ENCODE data around the gene CCDC127.

- TF ChIP-seq, protein P1, sequence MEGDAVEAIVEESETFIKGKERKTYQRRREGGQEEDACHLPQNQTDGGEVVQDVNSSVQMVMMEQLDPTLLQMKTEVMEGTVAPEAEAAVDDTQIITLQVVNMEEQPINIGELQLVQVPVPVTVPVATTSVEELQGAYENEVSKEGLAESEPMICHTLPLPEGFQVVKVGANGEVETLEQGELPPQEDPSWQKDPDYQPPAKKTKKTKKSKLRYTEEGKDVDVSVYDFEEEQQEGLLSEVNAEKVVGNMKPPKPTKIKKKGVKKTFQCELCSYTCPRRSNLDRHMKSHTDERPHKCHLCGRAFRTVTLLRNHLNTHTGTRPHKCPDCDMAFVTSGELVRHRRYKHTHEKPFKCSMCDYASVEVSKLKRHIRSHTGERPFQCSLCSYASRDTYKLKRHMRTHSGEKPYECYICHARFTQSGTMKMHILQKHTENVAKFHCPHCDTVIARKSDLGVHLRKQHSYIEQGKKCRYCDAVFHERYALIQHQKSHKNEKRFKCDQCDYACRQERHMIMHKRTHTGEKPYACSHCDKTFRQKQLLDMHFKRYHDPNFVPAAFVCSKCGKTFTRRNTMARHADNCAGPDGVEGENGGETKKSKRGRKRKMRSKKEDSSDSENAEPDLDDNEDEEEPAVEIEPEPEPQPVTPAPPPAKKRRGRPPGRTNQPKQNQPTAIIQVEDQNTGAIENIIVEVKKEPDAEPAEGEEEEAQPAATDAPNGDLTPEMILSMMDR (IDR thresholded peaks at IDR 0.05): no peak
- TF ChIP-seq POLR2A (IDR thresholded peaks at IDR 0.05): no peak
Observed at GRCh38 chr5:219460-219863, 1.5 kb upstream of the CCDC127 start.
